NCI-H187 (cell line): Measurements from ENCODE around the gene PYGB.
"Not testable (repeated sequence)": the region's sequence is repeated elsewhere in the genome, so short reads cannot be mapped to it uniquely, and the experiment has no call there.

Source experiments
- DNase-seq, 2 experiments: peaks; one replicate each; lab custom pipeline; 2025; lab: John Stamatoyannopoulos, UW

PYGB gene

DNA sequence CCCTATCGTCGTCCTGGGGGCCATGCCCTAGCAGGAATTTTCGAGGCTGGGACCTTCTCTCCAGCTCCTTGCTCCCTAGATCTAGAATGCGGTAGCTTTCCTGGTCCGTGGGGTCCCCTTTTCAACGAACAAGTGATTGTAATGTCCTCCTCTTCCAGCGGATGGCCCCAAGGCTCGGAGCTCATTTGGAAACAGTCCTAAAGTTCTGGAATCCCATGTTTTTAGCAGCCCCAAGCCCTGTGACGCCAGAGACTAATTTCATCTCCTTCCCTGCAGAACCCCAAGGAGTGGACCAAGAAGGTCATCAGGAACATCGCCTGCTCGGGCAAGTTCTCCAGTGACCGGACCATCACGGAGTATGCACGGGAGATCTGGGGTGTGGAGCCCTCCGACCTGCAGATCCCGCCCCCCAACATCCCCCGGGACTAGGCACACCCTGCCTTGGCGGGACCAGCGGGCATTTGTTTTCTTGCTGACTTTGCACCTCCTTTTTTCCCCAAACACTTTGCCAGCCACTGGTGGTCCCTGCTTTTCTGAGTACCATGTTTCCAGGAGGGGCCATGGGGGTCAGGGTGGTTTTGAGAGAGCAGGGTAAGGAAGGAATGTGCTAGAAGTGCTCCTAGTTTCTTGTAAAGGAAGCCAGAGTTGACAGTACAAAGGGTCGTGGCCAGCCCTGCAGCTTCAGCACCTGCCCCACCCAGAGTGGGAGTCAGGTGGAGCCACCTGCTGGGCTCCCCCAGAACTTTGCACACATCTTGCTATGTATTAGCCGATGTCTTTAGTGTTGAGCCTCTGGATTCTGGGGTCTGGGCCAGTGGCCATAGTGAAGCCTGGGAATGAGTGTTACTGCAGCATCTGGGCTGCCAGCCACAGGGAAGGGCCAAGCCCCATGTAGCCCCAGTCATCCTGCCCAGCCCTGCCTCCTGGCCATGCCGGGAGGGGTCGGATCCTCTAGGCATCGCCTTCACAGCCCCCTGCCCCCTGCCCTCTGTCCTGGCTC lies 48.5 kb downstream of the PYGB start:
- no peak for DNase-seq

DNA sequence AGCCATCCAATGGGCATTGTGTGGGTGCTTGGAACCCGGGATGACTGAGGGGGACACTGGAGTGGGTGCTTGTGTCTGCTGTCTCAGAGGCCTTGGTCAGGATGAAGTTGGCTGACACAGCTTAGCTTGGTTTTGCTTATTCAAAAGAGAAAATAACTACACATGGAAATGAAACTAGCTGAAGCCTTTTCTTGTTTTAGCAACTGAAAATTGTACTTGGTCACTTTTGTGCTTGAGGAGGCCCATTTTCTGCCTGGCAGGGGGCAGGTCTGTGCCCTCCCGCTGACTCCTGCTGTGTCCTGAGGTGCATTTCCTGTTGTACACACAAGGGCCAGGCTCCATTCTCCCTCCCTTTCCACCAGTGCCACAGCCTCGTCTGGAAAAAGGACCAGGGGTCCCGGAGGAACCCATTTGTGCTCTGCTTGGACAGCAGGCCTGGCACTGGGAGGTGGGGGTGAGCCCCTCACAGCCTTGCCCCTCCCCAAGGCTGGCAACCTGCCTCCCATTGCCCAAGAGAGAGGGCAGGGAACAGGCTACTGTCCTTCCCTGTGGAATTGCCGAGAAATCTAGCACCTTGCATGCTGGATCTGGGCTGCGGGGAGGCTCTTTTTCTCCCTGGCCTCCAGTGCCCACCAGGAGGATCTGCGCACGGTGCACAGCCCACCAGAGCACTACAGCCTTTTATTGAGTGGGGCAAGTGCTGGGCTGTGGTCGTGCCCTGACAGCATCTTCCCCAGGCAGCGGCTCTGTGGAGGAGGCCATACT lies 49.4 kb downstream of the PYGB start:
- DNase-seq: no peak

DNA sequence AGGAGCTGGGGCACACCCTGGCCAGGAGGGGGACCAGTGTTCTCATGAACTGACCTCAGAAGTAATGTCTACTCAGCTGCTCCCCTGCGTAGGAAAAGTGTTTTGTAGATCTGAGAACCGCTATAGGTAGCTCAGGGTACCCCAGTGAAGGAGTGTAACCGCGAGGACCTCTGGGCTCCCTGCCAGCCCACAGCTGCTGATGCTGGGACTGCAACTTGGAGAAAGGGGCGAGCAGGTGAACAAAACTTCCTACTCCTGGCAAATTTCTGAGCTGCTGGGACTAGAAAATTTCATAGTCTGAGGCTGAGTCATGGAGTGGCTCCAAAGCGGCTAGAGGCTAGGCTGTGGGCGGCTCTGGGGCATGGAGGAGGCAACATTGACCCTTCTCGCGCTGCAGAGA lies 51.9 kb downstream of the PYGB start:
- no peak for DNase-seq

DNA sequence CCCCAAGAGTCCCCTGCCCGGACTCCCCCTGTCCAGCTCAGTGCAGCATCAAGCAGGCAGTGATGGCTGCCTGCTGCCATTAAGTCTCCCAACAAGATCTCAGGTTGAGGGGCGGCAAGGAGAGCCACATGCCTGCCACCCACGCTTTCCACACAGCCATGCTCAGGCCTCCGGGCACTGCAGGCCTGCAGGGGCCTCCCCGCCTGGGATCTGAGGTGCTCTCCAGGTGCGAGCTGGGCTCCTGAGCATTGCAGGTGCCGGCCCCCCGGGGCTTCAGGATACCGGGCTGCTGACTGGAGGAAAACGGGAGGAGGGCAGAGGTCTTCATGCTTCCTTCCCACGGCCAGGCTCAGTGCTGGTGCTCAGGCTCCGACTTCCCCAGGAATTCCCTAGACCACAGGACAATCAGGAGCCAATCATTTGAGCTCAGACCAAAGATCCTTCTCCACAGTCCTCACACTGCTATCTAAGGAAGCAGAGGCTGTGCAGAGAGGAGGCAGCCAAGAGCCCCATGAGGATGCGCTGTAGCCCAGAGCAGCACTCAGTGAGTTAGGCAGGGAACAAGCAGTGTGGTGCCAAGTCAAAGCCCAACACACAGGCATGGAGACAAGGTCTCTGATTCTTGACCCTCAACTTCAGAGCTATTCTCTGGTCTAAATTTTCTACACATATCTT lies 52.7 kb downstream of the PYGB start:
- DNase-seq: no peak

GRCh38 chr20:25301357-25301920 lies 53.6 kb downstream of the PYGB start:
- no peak for DNase-seq

DNA sequence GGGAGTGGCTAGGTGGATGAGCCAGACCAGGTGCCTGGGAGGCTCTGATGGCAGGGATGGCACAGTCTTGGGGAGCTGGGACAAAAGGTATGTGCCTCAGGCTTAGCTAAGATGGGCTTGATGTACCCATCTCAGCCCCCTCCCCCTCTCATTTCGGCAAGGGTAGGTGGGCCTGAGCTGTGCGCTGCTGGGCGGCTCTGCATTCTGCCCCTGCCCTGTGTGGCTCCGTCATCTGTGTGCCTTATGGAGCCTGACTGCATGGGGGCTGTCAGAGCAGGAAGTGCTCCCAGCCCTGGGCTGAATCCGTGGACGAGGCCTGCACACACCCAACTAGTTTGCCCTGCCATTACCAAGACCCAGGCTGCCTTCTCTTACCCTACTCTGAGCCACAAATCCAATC lies 54.7 kb downstream of the PYGB start:
- DNase-seq: no peak

DNA sequence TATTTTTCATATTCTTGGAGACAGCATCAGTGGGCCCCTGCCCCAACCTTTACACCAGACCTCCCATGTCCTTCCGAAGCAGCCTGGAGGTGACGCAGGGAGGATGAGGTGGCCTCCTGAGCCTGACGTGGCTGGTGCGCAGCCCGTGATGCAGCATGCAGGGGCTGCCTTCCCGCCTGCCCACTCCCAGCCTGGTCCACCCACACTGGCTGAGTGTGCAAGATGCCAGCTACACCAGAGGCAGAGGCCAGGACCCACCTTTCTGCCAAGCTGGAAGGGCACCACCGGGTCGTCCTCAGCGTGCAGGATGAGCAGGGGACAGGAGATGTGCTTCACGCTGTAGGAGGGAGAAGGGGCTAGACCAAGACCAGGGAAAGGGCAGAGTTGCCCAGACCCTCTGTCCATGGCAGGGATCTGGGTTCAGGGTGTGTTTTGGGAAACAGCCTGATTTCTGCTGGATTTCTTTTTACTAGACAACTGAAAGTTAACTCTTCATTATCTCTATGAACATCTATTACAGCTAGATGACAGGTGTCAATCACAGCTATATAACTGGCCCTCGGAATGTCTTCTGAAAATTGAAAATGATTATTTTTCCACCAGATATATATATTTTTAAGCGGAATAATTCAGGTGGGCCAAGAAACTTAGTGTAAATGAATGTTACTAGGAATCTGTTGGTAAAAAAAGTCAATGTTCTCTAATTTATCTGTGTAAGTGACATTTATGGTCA lies 55.6 kb downstream of the PYGB start:
- no peak for DNase-seq

DNA sequence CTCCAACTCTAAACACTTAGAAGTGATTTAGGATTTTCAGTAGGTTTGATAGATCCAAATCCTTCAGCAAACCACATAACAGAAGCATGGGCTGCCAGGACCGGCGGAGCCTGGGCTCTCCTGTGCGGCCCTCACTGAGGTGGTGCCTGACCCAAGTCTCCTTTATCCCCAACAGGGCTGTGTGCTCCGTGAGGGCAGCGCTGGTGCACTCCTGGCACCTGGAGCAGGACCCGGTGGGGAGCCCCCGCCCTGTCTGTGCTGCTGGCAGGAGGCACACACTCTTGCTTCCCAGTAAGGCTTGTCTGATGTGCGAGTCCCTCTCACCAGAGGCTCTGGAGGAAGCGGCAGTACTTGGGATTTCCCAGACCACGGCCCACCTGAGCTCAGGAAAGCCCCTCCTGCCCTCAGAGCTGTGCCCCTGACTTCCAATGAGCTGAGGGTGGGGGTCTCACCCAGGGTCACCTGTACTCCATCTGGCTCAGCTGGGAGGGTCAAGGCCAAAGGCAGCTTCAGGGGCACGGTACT lies 56.2 kb downstream of the PYGB start:
- no peak for DNase-seq

GRCh38 chr20:25306991-25307903 lies 59.4 kb downstream of the PYGB start:
- DNase-seq: no peak

- DNase-seq: no peak
These were observed 60.2 kb downstream of the PYGB start for GRCh38 chr20:25308083-25308491.

- DNase-seq: no peak
These were observed 60.9 kb downstream of the PYGB start for GRCh38 chr20:25308671-25309394.

GRCh38 chr20:25309395-25310267 lies 61.7 kb downstream of the PYGB start:
- no peak for DNase-seq

DNA sequence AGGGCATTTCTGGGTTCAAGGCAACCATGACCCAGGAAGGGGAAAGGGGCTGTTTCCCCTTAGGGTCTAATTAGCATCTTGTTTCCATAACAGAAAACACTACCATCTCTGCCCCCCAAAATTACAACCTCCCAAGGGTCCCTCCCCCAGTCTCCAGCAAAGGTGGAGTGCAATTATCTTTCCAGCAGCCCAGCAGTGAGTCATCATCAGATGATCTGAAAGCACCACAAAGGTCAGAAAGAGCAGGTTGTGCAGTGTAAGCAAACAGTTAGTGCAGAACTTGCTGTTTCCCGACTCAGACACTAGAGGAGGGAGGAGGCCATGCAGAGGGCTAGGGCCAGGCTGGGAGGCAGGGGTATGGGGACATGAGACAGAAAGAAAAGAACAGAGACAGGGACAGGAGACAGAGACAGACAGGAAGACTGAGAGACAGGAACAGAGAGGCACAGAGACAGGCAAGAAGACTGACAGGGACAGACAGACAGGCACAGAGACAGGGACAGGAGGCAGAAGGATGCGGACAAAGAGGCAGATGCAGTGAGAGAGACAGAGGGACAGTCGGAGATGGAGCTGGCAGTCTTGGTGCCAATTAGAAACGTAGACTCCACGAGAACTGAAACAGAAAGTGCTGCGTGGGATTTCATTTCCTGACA lies 62.5 kb downstream of the PYGB start:
- DNase-seq: no peak

- no peak for DNase-seq
These were observed 63.2 kb downstream of the PYGB start for GRCh38 chr20:25310921-25311728.

DNA sequence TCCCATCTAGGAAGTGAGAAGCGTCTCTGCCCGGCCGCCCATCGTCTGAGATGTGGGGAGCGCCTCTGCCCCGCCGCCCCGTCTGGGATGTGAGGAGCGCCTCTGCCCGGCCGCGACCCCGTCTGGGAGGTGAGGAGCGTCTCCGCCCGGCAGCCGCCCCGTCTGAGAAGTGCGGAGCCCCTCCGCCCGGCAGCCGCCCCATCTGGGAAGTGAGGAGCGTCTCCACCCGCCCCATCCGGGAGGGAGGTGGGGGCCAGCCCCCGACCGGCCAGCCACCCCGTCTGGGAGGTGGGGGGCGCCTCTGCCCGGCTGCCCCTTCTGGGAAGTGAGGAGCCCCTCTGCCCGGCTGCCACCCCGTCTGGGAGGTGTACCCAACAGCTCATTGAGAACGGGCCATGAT lies 64.8 kb downstream of the PYGB start:
- DNase-seq: not testable (repeated sequence)

GRCh38 chr20:25313593-25313992 lies 65.7 kb downstream of the PYGB start:
- no peak for DNase-seq
